Activated CD8-positive, alpha-beta memory T cell treated with anti-CD3 and anti-CD28 coated beads for 1 hour (primary cell): ENCODE results near the gene KPNA3.
"Not testable (repeated sequence)": the region's sequence is repeated elsewhere in the genome, so short reads cannot be mapped to it uniquely, and the experiment has no call there.

Experiments used
- DNase-seq, 2 donors: peaks; one replicate each; pipeline ENCODE4 v3.0.0-alpha.2; 2020; ENCODE audit warnings: low read depth in 1 of 2; ENCODE audit errors: extremely low read depth in 1 of 2

KPNA3 gene

GRCh38 chr13:49756263-49756662 lies 36.2 kb downstream of the KPNA3 start:
- DNase-seq = no peak

DNA sequence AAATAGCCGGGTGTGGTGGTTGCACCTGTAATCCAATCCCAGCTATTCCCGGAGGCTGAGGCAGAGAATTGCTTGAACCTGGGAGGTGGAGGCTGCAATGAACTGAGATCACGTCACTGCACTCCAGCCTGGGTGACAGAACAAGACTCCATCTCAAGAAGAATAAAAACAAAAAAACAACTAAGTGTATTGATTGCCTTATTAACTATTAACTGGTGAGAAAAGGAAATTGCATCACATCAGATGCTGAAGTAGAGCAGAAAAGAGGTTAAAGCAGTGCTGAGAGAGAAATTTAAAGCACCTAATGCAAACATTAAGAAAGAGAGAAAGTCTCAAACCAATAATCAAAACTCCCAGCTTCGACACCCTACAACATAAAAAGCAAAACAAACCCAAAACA lies 38.3 kb downstream of the KPNA3 start:
- DNase-seq = no peak

GRCh38 chr13:49749848-49750247 lies 42.6 kb downstream of the KPNA3 start:
- no peak for DNase-seq

DNA sequence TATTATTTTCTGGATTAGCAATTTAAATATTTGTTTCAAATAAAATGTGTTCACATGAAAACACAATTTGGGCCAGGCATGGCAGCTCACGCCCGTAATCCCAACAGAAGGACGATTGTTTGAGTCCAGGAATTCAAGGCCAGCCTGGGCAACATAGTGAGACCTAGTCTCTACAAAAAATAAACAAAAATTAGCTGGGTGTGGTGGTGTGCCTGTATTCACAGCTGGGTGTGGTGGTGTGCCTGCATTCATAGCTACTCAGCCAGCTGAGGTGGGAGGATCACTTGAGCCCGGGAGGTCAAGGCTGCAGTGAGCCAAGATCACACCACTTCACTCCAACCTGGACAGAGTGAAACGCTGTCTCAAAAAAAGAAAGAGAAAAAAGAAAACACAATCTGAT lies 46.4 kb downstream of the KPNA3 start:
- no peak for DNase-seq

DNA sequence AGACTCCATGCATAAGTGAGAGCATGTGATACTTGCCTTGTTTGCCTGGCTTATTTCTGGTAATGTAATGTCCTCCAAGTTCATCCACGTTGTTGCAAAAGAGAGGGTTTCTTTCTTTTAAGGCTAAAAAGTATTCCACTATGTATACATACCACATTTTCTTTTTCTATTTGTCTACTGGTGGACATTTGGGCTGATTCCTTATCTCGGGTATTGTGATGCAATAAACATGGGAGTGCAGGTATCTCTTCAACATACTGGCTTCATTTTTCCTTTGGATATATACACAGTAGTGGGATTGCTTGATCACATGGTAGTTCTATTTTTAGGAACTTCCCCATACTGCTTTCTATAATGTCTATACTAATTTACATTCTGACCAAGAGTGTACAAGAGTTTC lies 51.6 kb downstream of the KPNA3 start:
- no peak for DNase-seq

DNA sequence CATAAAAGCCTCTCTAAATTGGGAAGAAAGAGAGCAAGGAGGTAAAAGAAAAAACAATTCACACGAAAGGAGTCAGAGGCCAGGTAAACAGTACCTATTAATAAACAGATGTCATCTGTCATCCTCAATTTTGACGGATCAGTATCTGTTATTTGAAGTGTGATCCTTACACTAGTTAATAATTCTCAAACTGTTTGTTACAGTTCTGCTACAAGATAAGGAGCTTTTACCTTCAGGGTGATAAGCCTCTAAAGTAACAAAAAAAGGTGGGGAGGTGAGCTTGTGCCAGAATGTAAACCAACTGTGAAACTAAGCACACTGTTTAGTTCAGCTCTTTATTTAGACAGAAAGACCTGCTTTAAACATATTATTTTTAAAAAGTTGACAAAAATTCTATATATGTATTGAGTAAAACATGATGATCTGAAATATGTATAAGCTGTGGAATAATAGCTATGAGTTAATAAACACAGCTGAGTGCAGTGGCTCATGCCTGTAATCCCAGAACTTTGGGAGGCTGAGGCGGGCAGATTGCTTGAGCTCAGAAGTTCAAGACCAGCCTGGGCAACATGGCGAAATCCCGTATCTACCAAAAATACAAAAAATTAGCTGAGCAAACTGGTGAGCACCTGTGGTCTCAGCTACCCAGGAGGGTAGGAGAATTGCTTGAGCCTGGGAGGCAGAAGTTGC lies 52.8 kb downstream of the KPNA3 start:
- DNase-seq = no peak

- no peak for DNase-seq
These were observed 59.1 kb downstream of the KPNA3 start for GRCh38 chr13:49733181-49733951.

GRCh38 chr13:49731766-49732165 lies 60.7 kb downstream of the KPNA3 start:
- no peak for DNase-seq

DNA sequence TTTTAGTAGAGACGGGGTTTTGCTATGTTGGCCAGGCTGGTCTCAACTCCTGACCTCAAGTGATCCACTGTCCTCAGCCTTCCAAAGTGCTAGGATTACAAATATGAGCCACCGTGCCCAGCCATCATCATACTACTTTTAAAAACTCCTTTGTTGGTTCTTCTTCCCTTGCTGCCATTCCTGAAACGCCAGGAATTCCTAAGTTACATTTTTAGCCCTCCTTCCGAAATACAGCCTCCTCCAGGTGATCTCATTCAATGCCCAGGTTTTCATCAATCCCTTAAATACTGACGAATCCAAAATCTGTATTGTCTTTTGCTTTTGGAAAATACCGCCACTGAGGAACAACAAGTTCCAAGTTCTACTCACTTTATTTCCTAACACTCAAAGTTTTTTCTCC lies 75.9 kb downstream of the KPNA3 start:
- DNase-seq = no peak

- DNase-seq = no peak
These were observed 77.7 kb downstream of the KPNA3 start for GRCh38 chr13:49714757-49715156.

DNA sequence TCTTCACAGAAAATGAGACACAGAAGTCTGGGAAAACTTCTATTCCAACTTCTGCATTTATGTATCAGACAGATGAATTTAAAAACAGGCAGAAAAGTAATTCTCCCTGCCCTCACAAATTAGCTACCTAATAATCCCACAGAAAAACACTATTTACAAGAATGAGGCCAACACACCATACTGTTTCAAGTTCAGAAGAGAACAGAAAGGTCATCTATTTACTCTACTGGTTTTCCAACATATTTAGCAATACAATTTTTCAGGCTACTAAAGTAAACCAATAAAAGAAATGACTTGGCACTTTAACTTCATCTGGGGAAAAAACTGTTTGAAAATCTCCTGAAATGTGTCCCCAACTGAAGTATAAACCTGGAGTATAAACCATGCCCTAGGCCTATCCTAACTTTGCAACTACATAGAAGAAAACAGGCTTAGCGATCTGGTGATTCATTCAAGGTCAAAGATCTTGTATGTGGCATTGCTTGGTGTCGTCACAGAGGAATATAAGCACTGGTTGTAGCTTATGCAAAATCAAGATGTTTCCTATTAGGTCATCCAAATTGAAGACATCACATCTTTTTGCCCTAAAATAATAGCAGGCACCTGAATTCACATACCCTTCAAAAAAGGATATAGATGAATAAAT lies 81.1 kb downstream of the KPNA3 start:
- no peak for DNase-seq

GRCh38 chr13:49704264-49704663 lies 88.2 kb downstream of the KPNA3 start:
- not testable (repeated sequence) for DNase-seq

GRCh38 chr13:49701491-49701890 lies 91.0 kb downstream of the KPNA3 start:
- no peak for DNase-seq

DNA sequence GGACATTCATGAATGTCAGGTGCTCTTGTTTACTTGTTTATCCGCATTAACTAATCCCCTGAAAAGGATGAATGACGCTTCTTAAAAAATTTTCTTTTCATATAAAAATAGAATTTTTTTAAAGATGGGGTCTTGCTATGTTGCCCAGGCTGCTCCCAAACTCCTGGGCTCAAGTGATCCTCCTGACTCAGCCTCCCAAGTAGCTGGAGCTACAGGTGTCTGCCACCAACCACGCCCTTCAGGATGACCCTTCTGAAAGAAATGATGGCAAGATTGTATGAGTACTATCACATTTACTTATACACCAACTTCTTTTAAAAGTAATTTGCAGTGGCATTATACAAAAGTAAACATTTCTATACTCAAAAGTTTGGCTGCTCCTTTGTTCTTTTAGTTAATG lies 95.0 kb downstream of the KPNA3 start:
- DNase-seq = no peak

- no peak for DNase-seq
These were observed 98.0 kb downstream of the KPNA3 start for GRCh38 chr13:49694446-49694845.

DNA sequence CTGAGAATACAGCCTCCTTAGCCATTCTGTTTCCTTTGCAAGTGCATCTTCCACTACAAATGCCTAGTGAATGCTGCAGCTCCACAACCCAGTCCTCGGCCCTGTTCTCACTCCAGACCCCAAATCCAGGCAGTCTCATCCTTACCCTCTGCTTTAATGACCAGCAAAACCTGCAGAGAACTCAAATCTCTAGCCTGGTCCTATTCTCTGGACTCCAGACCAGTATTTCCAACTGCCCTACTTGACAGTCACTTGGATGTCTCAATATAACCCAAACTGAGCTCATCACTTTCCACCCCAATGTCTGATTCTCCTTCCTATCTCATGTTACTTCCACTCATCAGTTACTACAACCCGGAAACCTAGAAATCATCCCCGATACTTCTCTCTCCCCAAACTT lies 98.6 kb downstream of the KPNA3 start:
- no peak for DNase-seq

- no peak for DNase-seq
These were observed 99.2 kb downstream of the KPNA3 start for GRCh38 chr13:49693191-49693733.

DNA sequence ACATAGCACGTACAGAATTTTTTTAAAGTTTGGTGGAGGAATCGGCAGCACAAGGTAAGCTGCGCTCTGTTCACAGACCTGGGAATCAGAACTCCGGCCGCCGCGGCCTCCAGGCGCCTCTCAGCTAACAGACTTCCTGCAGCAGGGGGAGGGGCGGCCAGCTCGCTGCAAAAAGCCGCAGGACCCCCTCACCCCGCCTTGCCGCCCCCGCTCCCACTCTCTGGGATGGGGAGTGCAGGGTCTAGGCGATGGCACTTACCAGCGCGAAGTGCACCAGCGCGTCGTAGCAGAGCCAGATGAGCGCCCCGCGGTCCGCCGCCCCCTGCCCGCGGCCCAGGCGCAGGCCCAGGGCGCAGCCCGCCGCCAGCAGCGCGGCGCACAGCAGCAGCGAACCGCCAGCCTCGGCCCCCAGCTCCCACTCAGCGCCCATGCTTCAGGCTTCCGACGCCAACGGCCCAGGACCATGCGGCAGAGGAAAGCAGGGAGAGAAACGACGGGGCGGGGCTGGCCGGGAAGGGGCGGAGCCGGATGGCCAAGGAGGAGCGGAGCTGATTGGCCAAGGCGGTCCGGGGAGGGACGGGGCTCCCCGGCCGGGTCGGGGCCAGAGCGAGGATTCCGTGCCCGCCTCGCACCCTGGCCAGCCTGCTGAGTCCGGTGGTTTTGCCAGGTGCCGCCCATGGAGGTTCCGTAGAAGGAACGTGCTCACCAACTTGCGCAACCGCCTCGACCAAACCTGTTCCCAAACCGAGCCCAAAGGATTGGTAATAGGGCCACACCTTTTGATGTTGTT lies 101.3 kb downstream of the KPNA3 start, which contains the start of gene EBPL:
Gene EBPL, minus strand, starts transcription at position 492 of the 790 bp plus-strand sequence. Its CDS starts 62 bp downstream, at position 430.
- DNase-seq = peak; percentile 77 to 81

DNA sequence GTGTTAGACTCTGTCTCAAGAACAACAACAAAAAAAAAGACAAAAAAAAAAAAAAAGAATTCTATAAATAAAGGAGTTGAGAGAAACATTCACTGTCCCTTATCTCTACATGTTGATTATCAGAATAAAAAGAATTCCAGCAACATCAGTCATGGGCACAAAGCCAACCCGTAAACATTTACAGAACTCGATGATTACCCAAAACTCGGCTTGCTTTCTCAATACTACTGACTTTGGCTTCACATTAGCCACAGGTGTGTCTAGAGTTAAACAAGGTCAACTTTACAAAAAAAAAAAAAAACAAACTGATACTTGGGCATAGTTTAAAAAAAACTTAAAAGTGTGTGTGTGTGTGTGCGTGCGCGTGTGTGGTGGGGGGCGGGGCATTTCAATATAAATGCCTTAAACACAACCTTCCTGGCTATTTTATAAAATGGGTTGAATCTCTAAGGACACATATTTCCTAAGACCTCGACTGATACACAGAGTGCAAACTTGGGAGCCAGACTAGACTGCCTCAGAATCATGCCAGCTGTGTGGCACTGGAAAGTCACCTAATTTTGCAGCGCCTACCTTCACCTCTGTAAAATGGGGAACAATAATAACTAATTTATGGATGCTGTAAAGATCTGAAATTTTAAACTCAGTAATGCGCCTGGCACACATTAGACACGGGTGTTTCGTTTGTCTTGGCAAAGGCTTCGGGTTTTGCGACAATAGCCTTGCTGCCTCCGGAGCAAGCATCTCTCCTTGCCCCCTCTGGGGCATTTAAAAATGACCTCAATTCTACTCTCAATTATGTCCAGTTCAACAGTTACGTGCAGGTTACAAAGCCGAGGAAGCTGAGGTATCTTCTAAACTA lies 102.1 kb downstream of the KPNA3 start:
- no peak for DNase-seq

DNA sequence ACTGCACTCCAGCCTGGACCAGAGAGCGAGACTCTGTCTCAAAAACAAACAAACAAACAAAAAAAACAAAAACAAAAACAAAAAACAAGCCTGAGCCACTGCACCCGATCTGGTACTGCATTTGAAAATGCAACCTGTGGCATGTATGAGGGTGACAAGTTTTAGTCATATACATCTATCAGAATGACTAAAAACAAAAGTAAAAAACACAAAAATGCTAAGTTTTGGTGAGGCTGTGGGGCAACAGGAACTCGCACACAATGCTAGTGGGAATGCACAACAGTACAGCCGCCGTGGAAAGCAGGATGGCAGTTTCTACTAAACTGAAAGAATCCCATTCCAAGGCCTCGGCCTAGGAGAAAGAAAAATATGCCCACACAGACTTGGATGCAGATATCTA lies 109.0 kb downstream of the KPNA3 start:
- DNase-seq = no peak
